ENCODE measurements around the gene POLR1D. TPM values are rescaled to one million over a fixed set of nuclear protein-coding genes. Genes with fewer than 3 reads are reported as not detected.

Gene POLR1D
- total RNA-seq, 2 donors from 2014 or later, result 123 to 124 TPM

DNA sequence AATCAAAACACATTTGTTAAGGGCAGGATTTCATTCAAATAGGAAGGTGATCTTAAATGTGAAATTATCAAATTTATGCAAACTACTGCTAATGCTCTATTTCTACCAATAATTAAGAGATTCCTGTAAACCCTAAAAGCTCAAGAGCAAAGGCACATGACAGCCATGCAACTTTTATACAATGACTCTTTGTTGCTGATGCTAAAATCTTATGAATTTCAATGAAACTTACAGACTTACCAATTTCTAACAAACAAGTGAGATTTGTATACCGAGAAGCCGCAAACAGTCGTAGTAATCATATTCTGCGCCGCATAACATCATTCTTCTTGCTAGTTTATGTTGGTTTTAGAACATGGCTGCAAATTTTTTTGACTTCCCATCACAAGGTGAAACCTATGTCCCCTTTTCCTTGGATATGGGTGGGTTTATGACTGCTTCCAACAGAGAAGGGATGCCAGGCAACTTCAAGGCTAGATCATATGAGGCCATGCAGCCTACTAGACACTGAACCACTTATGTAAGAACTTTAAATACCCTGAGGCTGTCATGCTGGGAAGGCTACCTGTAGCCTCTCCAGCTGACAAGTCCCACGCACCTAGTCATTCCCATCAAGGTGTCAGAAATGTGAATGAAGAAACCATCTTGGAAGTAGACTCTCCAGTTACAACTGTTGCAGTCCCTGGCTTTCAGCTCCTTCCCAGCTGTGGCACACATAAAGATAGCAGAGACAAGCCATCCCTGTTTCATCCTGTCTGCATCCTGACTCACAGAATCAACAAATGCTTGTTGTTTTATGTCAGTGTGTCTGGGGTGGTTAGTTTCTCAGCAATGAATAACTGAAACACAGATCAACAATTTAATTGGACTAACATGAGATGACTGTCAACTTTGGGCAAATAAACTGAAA is 43.3 kb upstream of the POLR1D start:
- Histone ChIP-seq H3K9me3 (no peaks in the 10 kb centered on the region), H3K4me3 (no peak overlapping the region), H3K9ac (ENCODE audit: low read depth in 2 of 2, low read length in 2 of 2) (no peak overlapping the region), H3K27ac (no peak overlapping the region), H3K36me3 (no peaks in the 10 kb centered on the region), H3K27me3 (no peaks in the 10 kb centered on the region), H3K4me1 (no peaks in the 10 kb centered on the region)
- intact Hi-C loops (cut with DNase I), result no loop called here
- no peak for DNase-seq
- no peak for TF ChIP-seq CTCF (IDR thresholded peaks at IDR 0.05)

DNA sequence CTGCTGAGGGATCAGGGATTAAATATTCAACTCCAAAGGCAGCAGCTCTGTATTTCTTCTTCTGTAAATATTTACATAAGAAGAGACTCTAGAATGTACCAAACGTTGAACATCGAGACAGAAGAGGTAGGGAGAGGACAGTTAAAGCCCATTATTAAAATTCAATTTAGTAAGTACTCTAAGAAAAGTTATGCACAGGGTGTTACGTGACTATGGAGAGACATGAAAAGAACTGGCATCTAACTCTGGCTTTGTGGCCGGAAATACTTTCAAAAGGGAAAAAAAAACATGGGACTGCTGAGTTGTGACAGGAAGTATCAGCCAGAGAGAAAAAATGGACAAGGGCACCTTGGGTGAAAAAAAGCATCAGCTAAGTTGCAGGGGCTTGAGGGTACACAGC is 38.0 kb upstream of the POLR1D start:
- no peaks in the 10 kb centered on the region for H3K9me3 ChIP-seq
- no peak overlapping the region for H3K27ac ChIP-seq
- no peak for DNase-seq
- intact Hi-C loops (cut with DNase I), result no loop called here
- peaks cover 3% of the 10 kb centered on the region for H3K4me1 ChIP-seq
- H3K9ac ChIP-seq (ENCODE audit: low read depth in 2 of 2, low read length in 2 of 2), result no peak overlapping the region
- H3K27me3 ChIP-seq, result no peaks in the 10 kb centered on the region
- TF ChIP-seq CTCF (IDR thresholded peaks at IDR 0.05), result no peak
- no peaks in the 10 kb centered on the region for H3K36me3 ChIP-seq
- H3K4me3 ChIP-seq, result no peak overlapping the region

GRCh38 chr13:27587095-27587746 is 34.5 kb upstream of the POLR1D start:
- Histone ChIP-seq H3K9ac (ENCODE audit: low read depth in 2 of 2, low read length in 2 of 2) (no peak overlapping the region), H3K36me3 (no peaks in the 10 kb centered on the region), H3K27me3 (no peaks in the 10 kb centered on the region), H3K9me3 (no peaks in the 10 kb centered on the region), H3K4me3 (no peak overlapping the region), H3K27ac (no peak overlapping the region), H3K4me1 (peaks cover 3% of the 10 kb centered on the region)
- intact Hi-C loops (cut with DNase I), result no loop called here
- no peak for DNase-seq
- no peak for TF ChIP-seq CTCF (IDR thresholded peaks at IDR 0.05)

- H3K27me3 ChIP-seq, result no peaks in the 10 kb centered on the region
- intact Hi-C loops (cut with DNase I), result no loop called here
- no peaks in the 10 kb centered on the region for H3K9me3 ChIP-seq
Observed at GRCh38 chr13:27588405-27588804, 33.3 kb upstream of the POLR1D start.

GRCh38 chr13:27592865-27593264 is 28.8 kb upstream of the POLR1D start:
- TF ChIP-seq CTCF (IDR thresholded peaks at IDR 0.05), result no peak
- Histone ChIP-seq H3K4me1 (no peaks in the 10 kb centered on the region), H3K9me3 (no peaks in the 10 kb centered on the region), H3K4me3 (no peak overlapping the region), H3K36me3 (no peaks in the 10 kb centered on the region), H3K27ac (no peak overlapping the region), H3K9ac (ENCODE audit: low read depth in 2 of 2, low read length in 2 of 2) (no peak overlapping the region), H3K27me3 (no peaks in the 10 kb centered on the region)
- intact Hi-C loops (cut with DNase I), result no loop called here
- DNase-seq, result no peak

More at GRCh38 chr13:27588405-27588804, 33.3 kb upstream of the POLR1D start:
- DNase-seq, result no peak
- H3K36me3 ChIP-seq, result no peaks in the 10 kb centered on the region
- peaks cover 3% of the 10 kb centered on the region for H3K4me1 ChIP-seq
- no peak overlapping the region for H3K27ac ChIP-seq
- no peak overlapping the region for H3K9ac ChIP-seq (ENCODE audit: low read depth in 2 of 2, low read length in 2 of 2)
- H3K4me3 ChIP-seq, result no peak overlapping the region
- TF ChIP-seq CTCF (IDR thresholded peaks at IDR 0.05), result no peak

Data from colonic mucosa (tissue), 4 donors.